Measurements from ENCODE around the gene D2HGDH. TPM values are rescaled to one million over a fixed set of nuclear protein-coding genes. Genes with fewer than 3 reads are reported as not detected.

The D2HGDH gene
- total RNA-seq, 1 experiment from 2014 or later: 46.3 TPM

DNA sequence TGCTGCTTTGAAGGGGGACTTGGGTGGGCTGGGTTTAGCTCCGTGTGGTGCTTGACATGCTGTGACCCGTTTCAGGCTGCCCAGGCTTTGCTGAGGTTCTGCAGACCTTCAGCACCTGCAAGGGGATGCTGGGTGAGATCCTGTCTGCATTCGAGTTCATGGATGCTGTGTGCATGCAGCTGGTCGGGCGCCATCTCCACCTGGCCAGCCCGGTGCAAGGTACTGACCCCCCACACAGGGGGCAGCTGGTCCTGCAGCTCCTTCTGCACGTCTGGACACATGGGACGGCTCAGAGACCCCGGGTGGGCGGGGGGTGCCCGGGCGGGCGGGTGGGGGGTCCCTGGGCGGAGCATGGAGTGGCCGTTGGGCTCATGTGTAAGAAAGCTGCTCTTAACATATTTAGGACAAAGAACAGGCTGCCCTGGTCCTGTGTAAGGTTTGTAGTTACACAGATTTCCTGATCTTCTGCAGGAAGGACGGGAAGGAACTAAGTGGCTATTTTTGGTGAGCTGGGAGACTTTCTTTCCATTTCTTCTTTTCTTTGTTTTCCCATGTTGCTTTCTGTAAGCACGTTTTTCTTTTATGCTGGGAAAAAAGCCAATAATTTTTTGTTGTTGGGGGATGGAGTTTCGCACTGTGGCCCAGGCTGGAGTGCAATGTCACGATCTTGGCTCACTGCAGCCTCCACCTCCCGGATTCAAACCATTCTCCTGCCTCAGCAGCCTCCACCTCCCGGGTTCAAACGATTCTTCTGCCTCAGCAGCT, 15.8 kb downstream of the D2HGDH start:
- intact Hi-C loops (cut with micrococcal nuclease): no loop called here
- no peaks in the 10 kb centered on the region for H4K20me1 ChIP-seq (ENCODE audit: insufficient read depth)
- no peaks in the 10 kb centered on the region for H3K27me3 ChIP-seq (ENCODE audit: insufficient read depth, low read length)
- no peaks in the 10 kb centered on the region for H3K9me3 ChIP-seq (ENCODE audit: control insufficient read depth in 1 of 2, insufficient read depth in 1 of 2, low read depth in 1 of 2, low read length in 2 of 2)
- H3K9ac ChIP-seq (ENCODE audit: low read length): no peak overlapping the region
- H3K4me2 ChIP-seq (ENCODE audit: low read length): no peak overlapping the region
- CTCF ChIA-PET: no interaction called here
- DNase-seq (ENCODE audit: low read depth, low spot score): no peak
- no peak for TF ChIP-seq ZNF274 (IDR thresholded peaks at IDR 0.05; ENCODE audit: low read depth, low read length)
- no peak for TF ChIP-seq MAX (IDR thresholded peaks at IDR 0.05)
- TF ChIP-seq POLR2AphosphoS5 (IDR thresholded peaks at IDR 0.05; ENCODE audit: low read depth, low read length): no peak
- no peak for TF ChIP-seq FOSL1 (IDR thresholded peaks at IDR 0.05; ENCODE audit: low read depth)
- no peak for TF ChIP-seq SP1 (IDR thresholded peaks at IDR 0.05; ENCODE audit: low read depth)
- TF ChIP-seq EZH2phosphoT487 (IDR thresholded peaks at IDR 0.05; ENCODE audit: borderline replicate concordance): no peak
- TF ChIP-seq, protein P1, sequence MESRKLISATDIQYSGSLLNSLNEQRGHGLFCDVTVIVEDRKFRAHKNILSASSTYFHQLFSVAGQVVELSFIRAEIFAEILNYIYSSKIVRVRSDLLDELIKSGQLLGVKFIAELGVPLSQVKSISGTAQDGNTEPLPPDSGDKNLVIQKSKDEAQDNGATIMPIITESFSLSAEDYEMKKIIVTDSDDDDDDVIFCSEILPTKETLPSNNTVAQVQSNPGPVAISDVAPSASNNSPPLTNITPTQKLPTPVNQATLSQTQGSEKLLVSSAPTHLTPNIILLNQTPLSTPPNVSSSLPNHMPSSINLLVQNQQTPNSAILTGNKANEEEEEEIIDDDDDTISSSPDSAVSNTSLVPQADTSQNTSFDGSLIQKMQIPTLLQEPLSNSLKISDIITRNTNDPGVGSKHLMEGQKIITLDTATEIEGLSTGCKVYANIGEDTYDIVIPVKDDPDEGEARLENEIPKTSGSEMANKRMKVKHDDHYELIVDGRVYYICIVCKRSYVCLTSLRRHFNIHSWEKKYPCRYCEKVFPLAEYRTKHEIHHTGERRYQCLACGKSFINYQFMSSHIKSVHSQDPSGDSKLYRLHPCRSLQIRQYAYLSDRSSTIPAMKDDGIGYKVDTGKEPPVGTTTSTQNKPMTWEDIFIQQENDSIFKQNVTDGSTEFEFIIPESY (IDR thresholded peaks at IDR 0.05; ENCODE audit: extremely low read depth, insufficient replicate concordance, low read length): no peak
- TF ChIP-seq JUND (IDR thresholded peaks at IDR 0.05): no peak
- TF ChIP-seq TCF7L2 (IDR thresholded peaks at IDR 0.05; ENCODE audit: borderline replicate concordance, extremely low read depth, insufficient read depth, insufficient read length): no peak
- TF ChIP-seq, protein P2, sequence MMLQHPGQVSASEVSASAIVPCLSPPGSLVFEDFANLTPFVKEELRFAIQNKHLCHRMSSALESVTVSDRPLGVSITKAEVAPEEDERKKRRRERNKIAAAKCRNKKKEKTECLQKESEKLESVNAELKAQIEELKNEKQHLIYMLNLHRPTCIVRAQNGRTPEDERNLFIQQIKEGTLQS (IDR thresholded peaks at IDR 0.05): no peak
- TF ChIP-seq SIN3A (IDR thresholded peaks at IDR 0.05; ENCODE audit: low read depth): no peak
- TF ChIP-seq ELF1 (IDR thresholded peaks at IDR 0.05; ENCODE audit: borderline replicate concordance, low read depth): no peak
- TF ChIP-seq ZFX (IDR thresholded peaks at IDR 0.05): no peak
- TF ChIP-seq POLR2A (IDR thresholded peaks at IDR 0.05; ENCODE audit: borderline replicate concordance, extremely low read depth, insufficient read depth, insufficient read length): no peak
- TF ChIP-seq EZH2 (IDR thresholded peaks at IDR 0.05): no peak
- TF ChIP-seq CTCF (IDR thresholded peaks at IDR 0.05 in 2 of 3, conservative IDR thresholded peaks at IDR 0.05 in 1 of 3; ENCODE audit: borderline replicate concordance in 1 of 3, insufficient read depth in 1 of 3, low read depth in 2 of 3, low read length in 2 of 3): no peak
- TF ChIP-seq YY1 (IDR thresholded peaks at IDR 0.05; ENCODE audit: extremely low read depth, insufficient replicate concordance, low read depth, low read length): no peak
- TF ChIP-seq EGR1 (IDR thresholded peaks at IDR 0.05; ENCODE audit: low read depth): no peak
- TF ChIP-seq RAD21 (IDR thresholded peaks at IDR 0.05; ENCODE audit: low read depth): no peak
- no peak for TF ChIP-seq CBX3 (IDR thresholded peaks at IDR 0.05; ENCODE audit: low read depth)
- H3K27ac ChIP-seq (ENCODE audit: low read depth, low read length): no peak overlapping the region
- BruUV-seq (replicated peaks): no TSS peak
- H3K4me1 ChIP-seq (ENCODE audit: control insufficient read depth in 1 of 2, insufficient read depth in 2 of 2, low read length in 2 of 2): no peaks in the 10 kb centered on the region
- RAD21 ChIA-PET (ENCODE audit: low non-redundant PET in 1 of 2, low total read pairs in 2 of 2, uncharacterized antibody in 2 of 2, unreplicated experiment in 2 of 2): no interaction called here
- H3K36me3 ChIP-seq (ENCODE audit: control insufficient read depth in 1 of 2, insufficient read depth in 2 of 2, low read length in 2 of 2): peaks cover 0 to 5% of the 10 kb centered on the region in 2 experiments; a peak in 3 of 4 replicates
- H2AFZ ChIP-seq (ENCODE audit: low read depth, low read length, poor library complexity, severe bottlenecking): no peak overlapping the region
- no peak for ATAC-seq
- H3K4me3 ChIP-seq (replicated peaks in 1 of 2; ENCODE audit: low read depth in 1 of 2, low read length in 2 of 2): no peak overlapping the region
- H3K9me2 ChIP-seq (ENCODE audit: insufficient read depth): no peaks in the 10 kb centered on the region
- POLR2A ChIA-PET: no interaction called here
- no peaks in the 10 kb centered on the region for H3K79me2 ChIP-seq (ENCODE audit: insufficient read depth, low read length)
